HTERT RPE-1 (cell line): ENCODE measurements around the gene SHISA8.
"Not testable (repeated sequence)": the region's sequence is repeated elsewhere in the genome, so short reads cannot be mapped to it uniquely, and the experiment has no call there.

Experiments used
- in situ Hi-C: fragments of 300-500 bp; cut with MboI; formaldehyde crosslinking; loops from 4 replicates; pipeline ENCODE4 v1.14.3; 2020; ENCODE audit warnings: low sequenced_read_pairs

SHISA8 gene

DNA sequence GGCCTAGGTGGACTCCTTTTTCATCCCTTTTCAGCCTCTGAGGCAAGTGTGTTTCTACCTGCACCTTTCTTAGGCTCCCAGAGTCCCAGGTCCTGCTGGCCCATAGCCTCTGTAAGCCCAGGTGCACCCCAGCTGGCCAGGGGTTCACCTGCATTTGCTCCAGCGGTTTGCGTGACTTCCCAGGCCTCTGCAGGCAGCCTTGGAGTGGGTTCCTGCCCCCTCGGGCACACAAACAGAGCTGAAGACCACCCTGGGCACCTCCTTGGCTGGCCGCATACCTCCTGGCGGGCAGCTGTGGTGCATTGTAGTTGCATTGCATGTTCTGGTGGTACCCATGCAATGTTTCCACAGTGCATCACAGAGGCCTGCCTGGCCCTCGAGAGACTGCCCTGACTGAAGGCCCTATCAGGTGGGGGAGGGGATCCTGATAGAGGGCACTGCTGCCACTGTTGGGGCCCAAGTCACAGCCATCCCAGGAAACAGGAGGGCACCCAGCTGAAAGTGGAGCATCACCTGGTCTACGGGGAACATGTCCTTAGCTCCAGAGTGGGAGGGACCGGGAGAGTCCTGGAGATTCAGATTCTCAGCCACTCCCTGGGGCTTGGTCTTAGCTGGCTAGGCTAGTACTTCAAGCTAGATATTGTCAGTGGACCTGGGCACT, 14.1 kb downstream of the SHISA8 start:
- in situ Hi-C loops = no loop called here

DNA sequence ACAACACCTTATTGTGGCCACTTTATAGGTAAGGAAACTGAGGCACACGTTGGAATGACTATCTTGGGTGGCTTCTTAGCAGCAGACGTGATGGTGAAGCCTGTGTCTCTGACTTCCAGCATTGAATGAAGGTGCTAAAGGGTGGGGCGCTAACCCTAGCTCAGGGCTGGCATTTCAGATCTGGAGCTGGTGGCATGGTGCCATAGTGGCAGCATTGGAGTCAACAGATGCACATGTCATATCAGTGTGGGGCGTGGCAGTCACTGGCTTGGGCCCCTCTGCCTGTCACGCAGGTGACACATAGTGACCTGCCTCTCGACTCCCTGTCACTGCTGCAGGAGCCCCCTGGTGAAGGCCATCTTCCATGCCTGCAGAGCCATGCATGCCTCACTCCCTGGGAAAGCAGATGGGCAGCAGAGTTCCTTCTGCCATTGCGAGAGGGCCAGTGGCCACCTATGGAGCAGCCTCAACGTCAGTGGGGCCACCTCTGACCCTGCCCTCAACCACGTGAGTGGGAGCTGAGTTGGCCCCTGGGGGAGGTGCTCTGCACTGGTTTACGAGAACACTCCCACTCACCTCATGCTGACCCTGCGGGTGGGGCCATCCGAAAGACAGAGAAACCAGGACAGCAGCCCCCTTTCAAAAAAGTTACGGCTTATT, 14.8 kb downstream of the SHISA8 start:
- in situ Hi-C loops = no loop called here

DNA sequence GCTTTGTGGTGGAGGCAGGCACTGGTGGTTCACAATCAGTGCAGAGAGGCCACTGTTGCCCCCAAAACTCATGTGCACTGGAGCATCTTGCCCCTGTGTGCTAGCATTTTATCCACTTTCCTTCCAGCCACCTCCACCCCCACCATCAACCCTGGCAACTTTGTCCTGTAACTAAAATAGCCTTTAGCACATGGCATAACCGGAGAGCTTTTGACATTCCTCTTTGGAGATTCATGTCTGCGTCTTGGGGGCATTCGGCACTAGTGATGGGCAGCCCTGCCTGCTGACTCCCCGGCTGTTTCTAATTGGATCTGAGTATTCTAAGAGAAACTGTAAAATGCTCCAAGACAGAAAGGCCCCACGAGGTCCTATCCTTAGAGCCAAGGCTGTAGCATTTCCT, 15.8 kb downstream of the SHISA8 start:
- in situ Hi-C loops = no loop called here

DNA sequence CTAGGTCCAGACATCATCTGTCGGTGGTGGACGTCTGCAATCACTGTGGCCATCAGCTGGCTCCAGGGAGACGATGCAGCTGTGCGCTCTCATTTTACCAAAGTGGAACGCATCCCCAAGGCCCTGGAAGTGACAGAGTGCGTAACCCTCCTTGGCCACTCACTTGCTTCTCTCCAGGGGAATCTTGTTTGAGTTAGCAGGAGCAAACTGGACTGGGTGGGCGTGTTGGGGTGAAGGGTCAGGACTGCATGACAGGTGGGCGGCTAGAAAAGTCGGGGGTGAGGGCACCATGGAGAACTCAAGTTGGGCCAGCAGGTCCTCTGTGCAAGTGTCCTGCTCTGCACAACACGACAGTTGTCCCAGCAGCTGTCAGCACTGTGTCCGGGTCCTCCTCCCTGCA, 16.2 kb downstream of the SHISA8 start:
- in situ Hi-C loops = no loop called here

DNA sequence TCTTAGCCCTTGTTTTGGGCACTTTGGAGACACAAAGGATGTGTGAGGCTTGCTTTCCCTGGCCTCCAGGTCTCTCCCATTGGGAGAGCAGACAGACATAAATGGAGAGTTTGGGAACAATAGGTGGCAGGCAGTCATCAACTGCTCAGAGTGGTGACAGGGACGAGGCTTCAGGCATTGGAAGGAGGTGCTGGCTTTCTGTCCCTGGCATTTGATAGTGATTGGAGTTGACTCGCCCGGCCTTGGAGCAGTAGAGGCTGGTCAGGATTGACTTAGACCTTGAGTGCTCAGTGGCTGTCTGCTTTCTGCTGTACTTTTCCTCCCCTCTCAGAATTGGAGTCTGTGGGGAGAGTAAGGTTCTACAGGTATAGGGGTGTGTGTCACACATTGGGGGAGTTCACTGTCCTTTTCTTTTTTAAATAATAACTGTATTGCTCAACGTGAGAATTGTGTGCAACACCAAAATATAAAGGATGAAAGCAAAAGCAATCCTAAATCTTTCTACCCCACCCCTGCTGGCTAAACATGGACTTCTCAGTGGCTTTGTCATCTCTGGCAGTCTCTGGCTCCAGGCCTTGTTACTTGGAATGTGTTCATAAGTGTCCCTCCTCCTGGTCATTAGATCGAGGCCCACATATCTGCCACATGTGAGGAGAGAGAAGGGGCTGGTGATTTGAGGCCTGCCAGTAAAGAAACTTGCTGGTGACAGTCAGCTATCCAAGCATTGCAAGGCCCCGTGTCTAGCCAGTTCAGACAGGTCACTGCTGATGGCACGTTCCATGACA, 21.1 kb downstream of the SHISA8 start:
- in situ Hi-C loops = no loop called here

DNA sequence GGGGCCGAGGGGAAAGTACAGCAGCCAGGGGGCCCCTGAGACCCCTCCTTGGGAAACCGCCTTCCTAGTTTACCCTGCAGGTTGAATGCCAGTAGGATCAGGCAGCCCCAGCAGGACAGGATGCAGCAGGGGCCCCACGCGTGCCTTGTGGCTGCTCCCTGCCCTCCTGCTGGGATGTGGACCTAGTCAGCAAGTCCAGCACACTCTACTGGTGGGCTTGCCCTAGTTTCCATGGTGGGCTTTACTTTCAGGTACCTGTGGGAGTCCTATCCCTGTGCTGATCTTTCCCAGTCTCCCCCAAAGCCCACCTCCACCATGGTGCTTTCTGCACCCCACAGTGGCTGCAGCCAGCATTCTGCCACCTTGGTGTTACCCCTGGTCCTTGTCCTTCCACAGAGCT, 22.2 kb downstream of the SHISA8 start:
- in situ Hi-C loops = no loop called here

DNA sequence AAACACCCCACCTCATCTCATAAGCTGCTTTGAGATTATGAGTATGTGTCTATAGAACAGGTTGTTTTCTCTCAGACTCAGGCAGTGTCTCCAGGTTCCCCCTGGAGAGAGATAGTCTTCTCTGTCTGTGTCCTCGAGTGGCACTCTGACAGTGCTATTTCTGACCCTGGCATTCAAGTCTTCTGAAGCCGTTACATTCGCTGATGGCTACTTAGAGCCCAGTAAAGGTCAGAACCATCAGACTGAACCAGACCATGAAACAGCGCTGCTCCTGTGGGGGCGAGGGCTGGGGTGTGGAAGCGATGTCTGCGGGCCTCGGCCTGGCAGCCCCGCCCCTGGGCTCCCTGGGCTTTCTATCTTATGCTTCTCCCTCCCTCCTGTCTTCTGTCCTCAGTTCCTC, 23.5 kb downstream of the SHISA8 start:
- in situ Hi-C loops = no loop called here

DNA sequence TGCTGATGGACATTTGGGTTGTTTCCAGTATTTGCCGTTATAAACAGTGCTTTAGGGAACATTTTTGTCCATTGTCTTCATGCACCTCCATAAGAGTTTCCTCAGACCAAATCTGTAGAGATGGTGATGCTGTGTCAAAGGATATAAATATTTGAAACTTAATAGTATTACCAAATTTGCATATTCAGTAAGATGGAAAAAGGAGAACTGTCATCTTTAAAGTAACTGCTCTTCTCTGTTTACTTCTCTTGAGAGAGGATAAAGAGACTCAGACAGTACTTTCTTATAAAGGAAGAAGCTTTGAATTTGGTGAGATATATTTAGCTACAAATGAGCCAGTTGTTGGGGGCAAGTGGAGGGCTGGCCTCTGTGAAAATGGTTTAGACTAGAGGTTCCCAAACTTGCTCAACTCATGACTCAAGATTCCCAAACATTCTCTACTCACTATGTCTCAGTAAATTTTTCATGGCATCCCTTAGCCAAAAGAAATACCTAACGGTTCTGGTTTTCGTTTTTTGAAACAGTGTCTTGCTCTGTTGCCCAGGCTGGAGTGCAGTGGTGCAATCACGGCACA, 26.2 kb downstream of the SHISA8 start:
- in situ Hi-C loops = no loop called here

DNA sequence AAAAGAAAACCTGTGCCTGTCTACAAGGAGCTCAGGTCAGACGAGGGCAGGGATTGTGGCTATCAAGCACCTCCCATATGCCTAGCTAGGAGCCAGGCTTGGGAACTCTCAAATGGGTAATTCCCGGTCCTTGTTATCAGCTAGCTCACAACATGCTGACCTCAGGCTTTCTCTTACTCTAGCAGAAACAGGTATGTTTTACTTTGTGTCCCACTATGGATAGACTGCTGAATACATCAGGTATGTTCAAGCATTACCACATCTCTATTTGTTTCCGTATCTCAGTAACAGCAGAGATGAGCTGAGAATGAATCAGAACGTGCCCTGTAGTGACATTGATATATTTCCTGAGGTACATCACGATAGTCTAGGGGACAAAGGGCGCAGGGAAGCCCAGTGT, 29.4 kb downstream of the SHISA8 start:
- in situ Hi-C loops = no loop called here

DNA sequence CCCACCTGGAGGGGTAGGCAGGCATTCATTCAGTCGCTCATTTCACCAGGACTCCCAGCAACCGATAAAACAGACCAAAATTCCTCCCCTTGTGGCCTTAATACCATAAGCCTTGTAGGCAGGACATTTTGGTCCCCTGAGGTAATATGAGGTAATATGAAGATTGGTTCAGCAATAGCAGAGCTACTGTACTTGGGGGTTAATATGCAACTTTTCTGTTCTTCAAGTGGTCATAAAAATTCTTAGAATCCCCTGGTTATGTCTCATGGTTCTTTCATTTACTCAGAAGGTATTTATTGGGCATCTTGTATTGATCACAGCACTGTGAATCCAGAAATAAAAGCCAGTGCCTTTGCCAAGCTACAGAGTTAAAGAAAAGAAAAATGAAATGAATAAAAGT, 29.8 kb downstream of the SHISA8 start:
- in situ Hi-C loops = no loop called here

DNA sequence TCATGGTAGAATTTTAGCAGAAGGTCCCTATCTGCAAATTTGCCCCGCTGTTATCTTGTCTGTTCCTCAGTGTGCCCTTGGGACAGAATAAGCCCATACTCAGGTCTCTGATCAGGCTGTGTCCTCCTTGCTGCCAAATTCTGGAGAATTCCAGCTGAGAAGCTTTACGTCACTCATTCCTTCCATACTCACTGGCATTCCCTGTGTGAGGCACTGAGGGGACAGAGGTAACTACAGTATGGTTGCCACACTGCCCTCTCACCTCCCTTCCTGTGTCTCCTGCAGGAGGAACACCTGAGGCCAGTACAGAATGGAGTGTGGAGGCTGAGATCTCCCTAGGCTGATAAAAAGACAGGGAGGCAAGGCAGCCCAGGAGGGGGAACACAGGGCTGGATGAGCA, 31.5 kb downstream of the SHISA8 start:
- in situ Hi-C loops = no loop called here

DNA sequence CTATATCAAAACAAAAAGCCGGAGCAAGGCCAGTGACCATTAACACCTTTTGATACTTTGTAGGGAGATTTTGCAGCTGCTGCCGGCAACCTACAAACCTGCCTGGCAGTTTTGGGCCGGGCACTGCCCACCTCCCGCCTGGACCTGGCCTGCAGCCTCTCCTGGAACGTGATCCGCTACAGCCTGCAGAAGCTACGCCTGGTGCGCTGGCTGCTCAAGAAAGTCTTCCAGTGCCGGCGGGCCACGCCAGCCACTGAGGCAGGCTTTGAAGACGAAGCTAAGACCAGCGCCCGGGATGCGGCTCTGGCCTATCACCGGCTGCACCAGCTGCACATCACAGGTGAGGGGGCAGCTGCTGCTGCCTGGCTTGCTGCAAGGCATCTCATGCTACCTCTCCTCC, 34.2 kb downstream of the SHISA8 start:
- in situ Hi-C loops = no loop called here

DNA sequence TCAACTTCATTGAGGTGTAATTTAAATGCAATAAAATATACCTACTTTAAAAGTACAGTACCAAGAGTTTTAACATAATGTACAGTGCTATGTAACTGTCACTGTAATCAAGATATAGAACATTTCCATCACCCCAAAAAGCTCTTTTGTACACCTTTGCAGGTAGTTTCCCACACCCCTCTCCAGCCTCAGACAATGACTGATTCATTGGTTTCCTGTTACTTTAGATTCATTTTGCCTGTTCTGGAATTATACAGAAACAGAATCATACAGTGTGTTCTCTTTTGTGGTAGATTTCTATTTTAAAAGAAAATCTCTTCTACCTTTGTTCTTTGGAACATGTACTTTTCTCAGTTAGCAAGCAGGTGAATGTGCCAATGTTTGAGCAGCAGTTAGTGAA, 38.2 kb downstream of the SHISA8 start:
- in situ Hi-C loops = no loop called here

DNA sequence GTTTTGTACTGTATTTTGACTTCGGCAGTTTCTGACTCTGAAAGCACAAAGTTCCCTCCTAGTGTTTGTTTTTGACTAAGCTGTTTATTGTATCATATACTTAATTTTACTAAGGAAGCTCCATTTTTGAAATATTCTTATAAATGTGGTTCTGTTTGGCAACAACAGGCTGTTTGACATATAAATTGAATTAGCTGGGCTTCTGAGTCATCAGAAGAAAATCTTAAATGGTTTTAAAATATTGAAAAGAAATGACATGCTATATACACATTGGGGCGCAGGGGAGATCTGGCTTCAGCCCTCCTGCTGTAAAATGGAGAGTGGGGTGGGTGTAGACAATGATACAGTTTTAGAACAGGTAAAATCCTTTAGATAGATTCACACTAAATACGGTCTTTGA, 38.6 kb downstream of the SHISA8 start:
- in situ Hi-C loops = no loop called here

DNA sequence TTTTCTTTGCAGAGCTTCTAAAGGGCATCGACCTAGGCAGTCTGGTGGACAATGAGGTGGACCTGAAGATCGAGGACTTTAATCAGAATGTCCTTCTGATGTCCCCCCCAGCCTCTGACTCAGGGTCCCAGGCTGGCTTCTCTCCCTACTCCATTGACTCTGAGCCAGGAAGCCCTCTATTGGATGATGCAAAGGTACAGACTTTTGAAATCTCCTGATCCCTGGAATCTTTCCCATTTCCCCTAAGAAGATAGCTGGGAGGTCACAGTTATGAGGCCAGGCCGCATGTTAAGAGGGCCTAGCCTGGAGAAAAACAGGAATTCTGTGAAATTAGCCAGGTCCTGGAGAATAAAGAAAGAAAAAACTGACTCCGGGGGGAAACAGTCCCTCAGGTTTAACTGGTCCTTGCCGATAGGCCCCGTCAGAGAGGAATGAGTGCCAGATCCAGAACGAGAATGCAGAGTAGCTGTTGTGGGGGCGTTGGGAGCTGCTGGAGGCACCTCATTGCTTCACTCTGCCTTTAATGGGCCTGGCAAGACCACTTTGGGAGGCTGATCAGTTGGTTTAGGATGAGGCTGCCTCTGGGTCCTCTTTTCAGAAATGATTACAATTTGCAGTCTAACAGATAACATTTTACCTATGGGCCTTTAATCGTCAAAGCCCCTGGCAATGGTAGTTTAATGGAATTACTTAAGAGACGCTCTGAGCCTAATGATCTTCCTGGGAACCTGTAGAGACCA, 39.2 kb downstream of the SHISA8 start:
- in situ Hi-C loops = no loop called here

DNA sequence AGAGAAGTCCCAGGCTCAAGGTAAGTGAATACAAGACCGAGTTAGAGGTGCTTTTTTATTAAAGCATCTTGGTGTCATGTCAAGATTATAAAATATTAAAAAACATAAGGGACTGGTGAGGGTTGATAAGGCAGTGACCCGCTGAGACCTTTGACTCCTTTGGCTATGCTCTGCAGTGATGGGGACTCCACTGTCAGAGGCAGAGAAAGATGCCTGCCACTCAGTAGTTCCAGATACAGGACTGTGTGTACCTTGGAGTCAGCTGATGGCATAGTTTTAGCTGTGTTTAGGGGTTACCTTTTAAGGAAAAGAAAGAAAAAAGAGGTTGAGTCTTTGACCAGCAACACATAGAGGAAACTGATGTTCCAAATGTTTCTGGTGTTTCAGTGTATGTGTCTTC, 40.8 kb downstream of the SHISA8 start:
- in situ Hi-C loops = no loop called here

DNA sequence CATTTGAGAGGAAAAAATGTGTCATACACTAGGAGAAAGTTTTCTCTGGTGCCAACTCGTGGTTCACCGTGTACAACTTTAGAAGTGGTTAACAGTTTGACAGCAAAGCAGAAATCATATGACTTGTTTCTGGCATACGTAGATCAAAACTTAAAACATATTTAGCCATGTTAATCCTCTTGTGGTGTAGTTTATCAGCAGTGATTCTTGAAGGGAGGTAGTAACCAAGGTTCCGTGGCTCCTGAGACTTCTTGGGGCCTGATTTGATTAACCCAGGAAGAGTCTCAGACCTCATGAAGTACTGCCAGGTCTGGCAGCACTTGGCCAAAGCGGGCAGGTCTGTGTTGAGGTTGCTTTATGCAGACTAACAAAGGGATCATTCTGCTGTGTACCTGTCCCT, 41.5 kb downstream of the SHISA8 start:
- in situ Hi-C loops = no loop called here

DNA sequence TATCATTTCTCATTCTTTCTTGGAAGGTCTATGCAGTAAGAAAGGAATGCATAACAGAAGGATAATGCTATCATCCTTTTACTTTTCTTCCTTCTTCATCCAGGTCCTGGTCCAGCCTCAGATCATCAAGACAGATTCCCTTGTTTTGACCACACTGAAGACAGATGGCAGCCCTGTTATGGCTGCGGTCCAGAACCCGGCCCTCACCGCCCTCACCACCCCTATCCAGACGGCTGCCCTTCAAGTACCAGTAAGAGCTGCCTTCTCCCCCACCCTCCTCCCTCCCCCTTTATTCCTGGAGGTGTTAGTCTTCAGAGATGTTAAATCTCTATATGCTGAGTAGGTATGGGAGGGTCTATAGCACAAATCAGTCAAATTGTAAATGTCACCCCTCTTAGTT, 44.1 kb downstream of the SHISA8 start:
- in situ Hi-C loops = no loop called here

DNA sequence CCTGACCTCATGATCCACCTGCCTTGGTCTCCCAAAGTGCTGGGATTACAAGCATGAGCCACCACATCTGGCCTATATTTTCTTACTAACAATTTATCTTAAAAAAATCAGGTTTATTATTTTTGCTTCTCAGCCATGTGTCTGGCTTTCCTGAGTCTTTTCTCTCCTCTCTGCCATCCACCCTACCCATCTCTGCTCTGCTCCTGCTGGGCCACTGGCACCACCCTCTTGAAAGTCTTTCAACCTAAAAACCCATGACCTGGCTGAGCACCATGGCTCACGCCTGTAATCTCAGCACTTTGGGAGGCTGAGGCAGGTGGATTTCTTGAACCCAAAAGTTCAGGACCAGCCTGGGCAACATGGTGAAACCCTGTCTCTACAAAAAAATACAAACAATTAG, 44.8 kb downstream of the SHISA8 start:
- in situ Hi-C loops = not testable (repeated sequence)

DNA sequence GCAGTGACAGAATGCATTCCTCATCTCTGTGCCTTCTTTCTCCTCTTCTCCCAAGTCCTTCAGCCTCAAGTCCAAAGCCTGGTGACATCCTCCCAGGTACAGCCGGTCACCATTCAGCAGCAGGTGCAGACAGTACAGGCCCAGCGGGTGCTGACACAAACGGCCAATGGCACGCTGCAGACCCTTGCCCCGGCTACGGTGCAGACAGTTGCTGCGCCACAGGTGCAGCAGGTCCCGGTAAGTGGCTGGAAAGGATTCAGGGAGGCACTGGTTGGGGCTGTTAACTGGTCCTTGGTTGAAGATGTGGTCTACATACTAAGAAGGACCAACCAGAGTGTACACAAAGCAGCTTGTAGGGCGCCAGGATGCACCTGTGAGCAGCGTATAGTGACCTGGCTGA, 46.3 kb downstream of the SHISA8 start:
- in situ Hi-C loops = no loop called here

DNA sequence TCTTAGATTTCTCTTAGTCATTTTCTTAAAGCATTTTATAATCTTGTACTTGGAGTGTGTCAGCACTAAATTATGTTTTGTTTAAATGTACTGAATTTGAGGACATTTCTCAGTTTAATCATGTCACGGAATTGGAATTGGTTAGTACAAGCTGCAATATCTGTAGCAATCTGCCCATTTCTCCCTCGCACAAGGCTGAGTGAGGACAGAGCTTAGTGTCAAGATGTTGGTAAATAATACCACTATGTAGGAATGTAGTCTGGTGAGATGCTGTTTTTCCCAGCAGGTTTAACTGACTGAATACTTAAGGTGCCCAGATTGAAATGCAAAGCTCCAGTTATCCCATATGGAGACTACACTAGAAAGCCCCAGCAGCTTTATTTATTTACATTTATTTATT, 51.4 kb downstream of the SHISA8 start:
- in situ Hi-C loops = no loop called here
